ENCODE measurements around the gene HP. TPM values are rescaled to one million over a fixed set of nuclear protein-coding genes. Genes with fewer than 3 reads are reported as not detected.

HP gene
- total RNA-seq, 1 donor from 2014 or later, result not detected

GRCh38 chr16:72060405-72060804 is 6.1 kb downstream of the HP start:
- no peak overlapping the region for H3K4me3 ChIP-seq (ENCODE audit: low read depth, low read length)
- no peak for TF ChIP-seq CTCF (IDR thresholded peaks at IDR 0.05; ENCODE audit: insufficient read depth, low read length, poor library complexity, severe bottlenecking)

GRCh38 chr16:72061564-72061963 is 7.3 kb downstream of the HP start:
- no peak for DNase-seq (ENCODE audit: low read depth)
- H3K27me3 ChIP-seq (ENCODE audit: control insufficient read depth, insufficient read depth, low read length), result no peaks in the 10 kb centered on the region
- no peak overlapping the region for H3K4me3 ChIP-seq (ENCODE audit: low read depth, low read length)
- TF ChIP-seq CTCF (IDR thresholded peaks at IDR 0.05; ENCODE audit: insufficient read depth, low read length, poor library complexity, severe bottlenecking), result no peak
- H3K36me3 ChIP-seq (ENCODE audit: control insufficient read depth, insufficient read depth, low read length), result no peaks in the 10 kb centered on the region

More at GRCh38 chr16:72060405-72060804, 6.1 kb downstream of the HP start:
- Histone ChIP-seq H3K27me3 (ENCODE audit: control insufficient read depth, insufficient read depth, low read length) (peaks cover 4% of the 10 kb centered on the region), H3K36me3 (ENCODE audit: control insufficient read depth, insufficient read depth, low read length) (no peaks in the 10 kb centered on the region)
- no peak for DNase-seq (ENCODE audit: low read depth)

GRCh38 chr16:72064361-72064894 is 10.1 kb downstream of the HP start:
- no peak for TF ChIP-seq CTCF (IDR thresholded peaks at IDR 0.05; ENCODE audit: insufficient read depth, low read length, poor library complexity, severe bottlenecking)
- no peak for DNase-seq (ENCODE audit: low read depth)
- Histone ChIP-seq H3K27me3 (ENCODE audit: control insufficient read depth, insufficient read depth, low read length) (no peaks in the 10 kb centered on the region), H3K36me3 (ENCODE audit: control insufficient read depth, insufficient read depth, low read length) (no peaks in the 10 kb centered on the region), H3K4me3 (ENCODE audit: low read depth, low read length) (no peak overlapping the region)

DNA sequence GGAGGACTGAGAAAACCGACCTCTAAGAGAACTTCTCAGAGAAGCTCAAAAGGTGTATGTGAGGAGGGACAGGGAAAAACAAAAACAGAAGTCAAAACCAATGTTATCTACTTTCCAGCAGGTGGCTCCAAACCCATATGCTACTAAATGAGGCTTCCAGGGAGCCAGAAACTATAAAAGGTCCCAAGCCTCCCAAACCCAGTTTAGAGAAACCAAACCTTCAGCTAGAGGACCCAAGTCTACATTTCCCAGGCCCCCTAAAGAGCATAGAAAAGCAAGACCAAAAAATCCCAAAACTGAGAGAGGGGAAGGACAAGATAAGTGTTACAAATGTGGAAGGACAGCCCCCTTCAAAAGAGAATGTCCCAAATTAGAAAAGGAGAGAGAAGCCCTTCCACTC is 12.4 kb downstream of the HP start:
- TF ChIP-seq CTCF (IDR thresholded peaks at IDR 0.05; ENCODE audit: insufficient read depth, low read length, poor library complexity, severe bottlenecking), result peak; percentile 68
- no peaks in the 10 kb centered on the region for H3K27me3 ChIP-seq (ENCODE audit: control insufficient read depth, insufficient read depth, low read length)
- no peak for DNase-seq (ENCODE audit: low read depth)
- H3K36me3 ChIP-seq (ENCODE audit: control insufficient read depth, insufficient read depth, low read length), result no peaks in the 10 kb centered on the region
- H3K4me3 ChIP-seq (ENCODE audit: low read depth, low read length), result no peak overlapping the region

DNA sequence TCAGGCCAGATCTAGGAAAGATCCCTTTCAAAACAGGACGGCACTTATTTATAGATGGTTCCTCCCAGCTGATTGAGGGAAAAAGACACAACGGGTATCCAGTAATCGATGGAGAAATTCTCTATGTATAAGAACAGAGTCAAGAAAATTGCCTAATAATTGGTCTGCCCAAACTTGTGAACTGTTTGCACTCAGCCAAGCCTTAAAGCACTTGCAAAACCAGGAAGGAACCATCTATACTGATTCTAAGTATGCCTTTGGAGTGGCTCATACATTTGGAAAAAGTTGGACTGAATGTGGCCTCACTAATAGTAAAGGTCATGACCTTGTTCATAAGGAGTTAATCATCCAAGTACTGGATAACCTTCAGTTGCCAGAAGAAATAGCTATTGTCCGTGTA is 14.6 kb downstream of the HP start:
- H3K36me3 ChIP-seq (ENCODE audit: control insufficient read depth, insufficient read depth, low read length), result no peaks in the 10 kb centered on the region
- no peak for TF ChIP-seq CTCF (IDR thresholded peaks at IDR 0.05; ENCODE audit: insufficient read depth, low read length, poor library complexity, severe bottlenecking)

More for the DNA sequence above, 14.6 kb downstream of the HP start:
- H3K4me3 ChIP-seq (ENCODE audit: low read depth, low read length), result no peak overlapping the region
- no peaks in the 10 kb centered on the region for H3K27me3 ChIP-seq (ENCODE audit: control insufficient read depth, insufficient read depth, low read length)
- DNase-seq (ENCODE audit: low read depth), result no peak

All from kidney epithelial cell (primary cell).